T-helper 17 cell (primary cell): ENCODE data around the gene MBD6. TPM values are rescaled to one million over a fixed set of nuclear protein-coding genes. Genes with fewer than 3 reads are reported as not detected.

Experiments used
- ATAC-seq: fragments of 150-1000 bp; cut with Tn5 transposase; 2 replicates; pipeline ENCODE4 v1.10.0; 2021; ENCODE audit warnings: mild to moderate bottlenecking, moderate library complexity
- DNase-seq, 3 donors: peaks; one replicate each; pipeline versions ENCODE4 v3.0.0 to v3.0.0-alpha.2; 2020 to 2021
- H3K9me3 ChIP-seq: one replicate; pipeline ENCODE4 v1.7.0; 2013; ENCODE audit warnings: low read length, mild to moderate bottlenecking; ENCODE audit not compliant: control insufficient read depth, poor library complexity, severe bottlenecking
- H3K27ac Mint-ChIP-seq: one replicate; pipeline ENCODE4 v1.8.0; 2022; ENCODE audit warnings: mild to moderate bottlenecking, moderate library complexity, mixed read lengths
- H3K27me3 Mint-ChIP-seq: one replicate; pipeline ENCODE4 v1.8.0; 2022; ENCODE audit warnings: mixed read lengths
- H3K36me3 Mint-ChIP-seq: one replicate; pipeline ENCODE4 v1.8.0; 2022; ENCODE audit warnings: low read depth, mixed read lengths
- H3K4me1 Mint-ChIP-seq: one replicate; pipeline ENCODE4 v1.8.0; 2022; ENCODE audit warnings: mild to moderate bottlenecking, mixed read lengths
- H3K4me3 Mint-ChIP-seq: one replicate; pipeline ENCODE4 v1.8.0; 2022; ENCODE audit warnings: mild to moderate bottlenecking, moderate library complexity, mixed read lengths
- total RNA-seq, 4 donors: library from RNA in 2 of 4; stranded (reverse) in 2 of 4; gene quantifications; one replicate each; pipeline ENCODE4 v1.2.3 and lab custom pipeline; 2022 to 2026

Gene MBD6
- total RNA-seq, 2 donors from 2014 or later, result 82.4 to 93.5 TPM

GRCh38 chr12:57522887-57523705 is 472 bp downstream of the MBD6 start:
- Mint-ChIP-seq H3K27me3 (no peaks in the 10 kb centered on the region), H3K4me3 (peak overlapping the region; percentile 97), H3K27ac (peak overlapping the region; percentile 87), H3K36me3 (peaks cover 6% of the 10 kb centered on the region), H3K4me1 (peaks cover 48% of the 10 kb centered on the region)
- ATAC-seq (no peak), DNase-seq (peak in 2 of 3 donors; percentile 50 to 63)
- no peaks in the 10 kb centered on the region for H3K9me3 ChIP-seq

GRCh38 chr12:57523706-57524614 is 1.3 kb downstream of the MBD6 start:
- Mint-ChIP-seq H3K27me3 (no peaks in the 10 kb centered on the region), H3K27ac (peak overlapping the region; percentile 87), H3K36me3 (peaks cover under 1% of the 10 kb centered on the region), H3K4me3 (peak overlapping the region; percentile 97), H3K4me1 (peaks cover 41% of the 10 kb centered on the region)
- no peaks in the 10 kb centered on the region for H3K9me3 ChIP-seq
- DNase-seq (no peak), ATAC-seq (no peak)

GRCh38 chr12:57524814-57525614 is 2.4 kb downstream of the MBD6 start:
- no peaks in the 10 kb centered on the region for H3K9me3 ChIP-seq
- Mint-ChIP-seq H3K36me3 (peaks cover 2% of the 10 kb centered on the region), H3K4me3 (peak overlapping the region; percentile 97), H3K27ac (peak overlapping the region; percentile 87), H3K4me1 (peaks cover 38% of the 10 kb centered on the region), H3K27me3 (no peaks in the 10 kb centered on the region)
- no peak for ATAC-seq
- no peak for DNase-seq

GRCh38 chr12:57525615-57526383 is 3.2 kb downstream of the MBD6 start:
- H3K4me1 Mint-ChIP-seq, result peaks cover 32% of the 10 kb centered on the region
- no peak overlapping the region for H3K4me3 Mint-ChIP-seq
- no peaks in the 10 kb centered on the region for H3K9me3 ChIP-seq
- H3K36me3 Mint-ChIP-seq, result peaks cover 2% of the 10 kb centered on the region
- DNase-seq (no peak), ATAC-seq (no peak)
- peak overlapping the region; percentile 87 for H3K27ac Mint-ChIP-seq
- no peaks in the 10 kb centered on the region for H3K27me3 Mint-ChIP-seq

- peaks cover 30% of the 10 kb centered on the region for H3K4me1 Mint-ChIP-seq
- DNase-seq, result no peak
- no peaks in the 10 kb centered on the region for H3K27me3 Mint-ChIP-seq
- H3K9me3 ChIP-seq, result no peaks in the 10 kb centered on the region
- H3K27ac Mint-ChIP-seq, result peak overlapping the region; percentile 41
- H3K36me3 Mint-ChIP-seq, result peaks cover 2% of the 10 kb centered on the region
- H3K4me3 Mint-ChIP-seq, result no peak overlapping the region
- no peak for ATAC-seq
Observed at GRCh38 chr12:57526477-57527126, 4.0 kb downstream of the MBD6 start.

- no peak for ATAC-seq
- H3K9me3 ChIP-seq, result no peaks in the 10 kb centered on the region
- H3K27ac Mint-ChIP-seq, result peak overlapping the region; percentile 41
- peaks cover 2% of the 10 kb centered on the region for H3K36me3 Mint-ChIP-seq
- H3K27me3 Mint-ChIP-seq, result no peaks in the 10 kb centered on the region
- H3K4me1 Mint-ChIP-seq, result peaks cover 25% of the 10 kb centered on the region
- no peak for DNase-seq
- H3K4me3 Mint-ChIP-seq, result no peak overlapping the region
Observed at GRCh38 chr12:57527184-57527583, 4.6 kb downstream of the MBD6 start.

GRCh38 chr12:57528176-57528575 is 5.6 kb downstream of the MBD6 start:
- Mint-ChIP-seq H3K36me3 (peaks cover 2% of the 10 kb centered on the region), H3K27ac (peak overlapping the region; percentile 14), H3K27me3 (no peaks in the 10 kb centered on the region), H3K4me3 (no peak overlapping the region), H3K4me1 (peaks cover 24% of the 10 kb centered on the region)
- ATAC-seq, result no peak
- no peaks in the 10 kb centered on the region for H3K9me3 ChIP-seq
- DNase-seq, result no peak

GRCh38 chr12:57528831-57529555 is 6.4 kb downstream of the MBD6 start:
- DNase-seq, result no peak
- H3K27me3 Mint-ChIP-seq, result no peaks in the 10 kb centered on the region
- no peak overlapping the region for H3K4me3 Mint-ChIP-seq
- peaks cover 17% of the 10 kb centered on the region for H3K4me1 Mint-ChIP-seq
- ATAC-seq, result no peak
- H3K27ac Mint-ChIP-seq, result peak overlapping the region; percentile 60
- no peaks in the 10 kb centered on the region for H3K9me3 ChIP-seq
- H3K36me3 Mint-ChIP-seq, result peaks cover 2% of the 10 kb centered on the region

- Mint-ChIP-seq H3K36me3 (peaks cover 2% of the 10 kb centered on the region), H3K27ac (peak overlapping the region; percentile 60)
Observed at GRCh38 chr12:57529831-57530230, 7.2 kb downstream of the MBD6 start.

GRCh38 chr12:57530396-57531142 is 7.9 kb downstream of the MBD6 start:
- no peak for ATAC-seq
- peak overlapping the region; percentile 60 for H3K27ac Mint-ChIP-seq

More at GRCh38 chr12:57529831-57530230, 7.2 kb downstream of the MBD6 start:
- ATAC-seq, result no peak
- H3K4me3 Mint-ChIP-seq, result no peak overlapping the region
- no peak for DNase-seq
- H3K27me3 Mint-ChIP-seq, result no peaks in the 10 kb centered on the region
- no peaks in the 10 kb centered on the region for H3K9me3 ChIP-seq
- H3K4me1 Mint-ChIP-seq, result peaks cover 10% of the 10 kb centered on the region

GRCh38 chr12:57531836-57532235 is 9.2 kb downstream of the MBD6 start:
- DNase-seq (no peak), ATAC-seq (no peak)
- peak overlapping the region; percentile 56 for H3K27ac Mint-ChIP-seq
- no peaks in the 10 kb centered on the region for H3K27me3 Mint-ChIP-seq
- peaks cover 2% of the 10 kb centered on the region for H3K36me3 Mint-ChIP-seq
- H3K4me3 Mint-ChIP-seq, result no peak overlapping the region
- peaks cover 3% of the 10 kb centered on the region for H3K4me1 Mint-ChIP-seq
- H3K9me3 ChIP-seq, result no peaks in the 10 kb centered on the region

More at GRCh38 chr12:57530396-57531142, 7.9 kb downstream of the MBD6 start:
- DNase-seq, result no peak
- H3K36me3 Mint-ChIP-seq, result peaks cover 2% of the 10 kb centered on the region
- H3K27me3 Mint-ChIP-seq, result no peaks in the 10 kb centered on the region
- H3K4me3 Mint-ChIP-seq, result no peak overlapping the region
- no peaks in the 10 kb centered on the region for H3K9me3 ChIP-seq
- H3K4me1 Mint-ChIP-seq, result peaks cover 7% of the 10 kb centered on the region
